ENCODE results near the gene RSRC1. TPM values are rescaled to one million over a fixed set of nuclear protein-coding genes. Genes with fewer than 3 reads are reported as not detected.

The RSRC1 gene
- total RNA-seq, 3 donors from 2014 or later, result 31.6 to 32.4 (median 32.1) TPM

- Mint-ChIP-seq H3K4me3 (no peak overlapping the region), H3K4me1 (ENCODE audit: low read depth) (peaks cover 2% of the 10 kb centered on the region), H3K9me3 (peaks cover 39% of the 10 kb centered on the region), H3K27me3 (ENCODE audit: low read depth) (no peaks in the 10 kb centered on the region), H3K36me3 (ENCODE audit: insufficient read depth) (peaks cover 39% of the 10 kb centered on the region)
- no peak for DNase-seq
- ATAC-seq, result no peak
These were observed 151.6 kb downstream of the RSRC1 start for GRCh38 chr3:158261371-158261991.

- DNase-seq (no peak), ATAC-seq (no peak)
- peaks cover 38% of the 10 kb centered on the region for H3K9me3 Mint-ChIP-seq
- H3K27me3 Mint-ChIP-seq (ENCODE audit: low read depth), result no peaks in the 10 kb centered on the region
- H3K4me3 Mint-ChIP-seq, result no peak overlapping the region
- H3K36me3 Mint-ChIP-seq (ENCODE audit: insufficient read depth), result peaks cover 42% of the 10 kb centered on the region
- no peaks in the 10 kb centered on the region for H3K4me1 Mint-ChIP-seq (ENCODE audit: low read depth)
These were observed 155.0 kb downstream of the RSRC1 start for GRCh38 chr3:158264894-158265293.

GRCh38 chr3:158267015-158267414 is 157.1 kb downstream of the RSRC1 start:
- H3K9me3 Mint-ChIP-seq, result peaks cover 30% of the 10 kb centered on the region
- no peaks in the 10 kb centered on the region for H3K27me3 Mint-ChIP-seq (ENCODE audit: low read depth)
- ATAC-seq, result no peak
- DNase-seq, result no peak
- no peak overlapping the region for H3K4me3 Mint-ChIP-seq
- peaks cover 38% of the 10 kb centered on the region for H3K36me3 Mint-ChIP-seq (ENCODE audit: insufficient read depth)
- no peaks in the 10 kb centered on the region for H3K4me1 Mint-ChIP-seq (ENCODE audit: low read depth)

- no peaks in the 10 kb centered on the region for H3K4me1 Mint-ChIP-seq (ENCODE audit: low read depth)
- no peak overlapping the region for H3K4me3 Mint-ChIP-seq
- peaks cover 21% of the 10 kb centered on the region for H3K9me3 Mint-ChIP-seq
- no peak for DNase-seq
- peaks cover 47% of the 10 kb centered on the region for H3K36me3 Mint-ChIP-seq (ENCODE audit: insufficient read depth)
- H3K27me3 Mint-ChIP-seq (ENCODE audit: low read depth), result no peaks in the 10 kb centered on the region
- ATAC-seq, result no peak
These were observed 160.1 kb downstream of the RSRC1 start for GRCh38 chr3:158269942-158270341.

DNA sequence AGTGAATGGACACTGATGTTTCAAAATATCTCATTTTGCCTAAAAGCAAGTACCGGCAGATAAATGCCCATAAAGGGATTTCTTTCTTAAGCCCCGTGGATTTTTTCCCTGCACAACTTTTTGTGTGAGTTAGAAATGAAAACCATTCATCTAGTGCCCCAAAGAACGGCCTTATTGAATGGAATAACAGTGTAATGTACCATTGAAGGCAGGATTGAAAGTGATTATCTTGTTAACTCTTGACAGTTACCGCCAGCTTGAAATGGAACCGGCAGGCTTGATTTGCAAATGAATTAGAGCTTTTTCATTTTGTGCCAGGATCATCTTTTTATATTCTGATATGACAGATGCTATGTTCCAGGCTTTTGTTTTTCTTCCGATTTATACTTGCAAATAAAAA is 162.2 kb downstream of the RSRC1 start:
- Mint-ChIP-seq H3K36me3 (ENCODE audit: insufficient read depth) (peaks cover 45% of the 10 kb centered on the region), H3K9me3 (peaks cover 12% of the 10 kb centered on the region), H3K4me3 (no peak overlapping the region)

GRCh38 chr3:158273656-158274055 is 163.8 kb downstream of the RSRC1 start:
- no peak for DNase-seq
- H3K4me3 Mint-ChIP-seq, result no peak overlapping the region
- ATAC-seq, result no peak

More for the DNA sequence above, 162.2 kb downstream of the RSRC1 start:
- H3K4me1 Mint-ChIP-seq (ENCODE audit: low read depth), result no peaks in the 10 kb centered on the region
- no peaks in the 10 kb centered on the region for H3K27me3 Mint-ChIP-seq (ENCODE audit: low read depth)
- ATAC-seq, result no peak
- DNase-seq, result no peak

DNA sequence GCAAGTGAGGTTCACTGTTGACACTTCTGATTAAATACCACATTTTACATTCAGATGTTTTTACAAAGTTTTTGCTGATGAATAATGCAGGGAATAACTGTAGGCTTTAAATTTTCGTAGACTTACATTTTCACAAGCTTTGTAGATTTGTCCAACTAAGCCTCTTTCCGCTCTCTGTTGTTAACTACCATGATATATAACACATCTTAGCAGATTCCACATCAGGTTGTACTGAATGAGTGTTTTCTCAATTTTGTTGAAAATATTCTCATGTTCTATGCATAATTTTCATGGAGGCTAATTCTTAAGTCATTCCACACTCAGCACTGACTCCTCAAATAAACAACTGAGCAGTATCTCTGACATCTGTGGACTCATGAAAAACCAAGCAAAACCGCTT is 168.3 kb downstream of the RSRC1 start:
- Mint-ChIP-seq H3K4me1 (ENCODE audit: low read depth) (no peaks in the 10 kb centered on the region), H3K27me3 (ENCODE audit: low read depth) (no peaks in the 10 kb centered on the region)

More at GRCh38 chr3:158273656-158274055, 163.8 kb downstream of the RSRC1 start:
- Mint-ChIP-seq H3K4me1 (ENCODE audit: low read depth) (no peaks in the 10 kb centered on the region), H3K36me3 (ENCODE audit: insufficient read depth) (peaks cover 43% of the 10 kb centered on the region), H3K27me3 (ENCODE audit: low read depth) (no peaks in the 10 kb centered on the region), H3K9me3 (peaks cover 7% of the 10 kb centered on the region)

DNA sequence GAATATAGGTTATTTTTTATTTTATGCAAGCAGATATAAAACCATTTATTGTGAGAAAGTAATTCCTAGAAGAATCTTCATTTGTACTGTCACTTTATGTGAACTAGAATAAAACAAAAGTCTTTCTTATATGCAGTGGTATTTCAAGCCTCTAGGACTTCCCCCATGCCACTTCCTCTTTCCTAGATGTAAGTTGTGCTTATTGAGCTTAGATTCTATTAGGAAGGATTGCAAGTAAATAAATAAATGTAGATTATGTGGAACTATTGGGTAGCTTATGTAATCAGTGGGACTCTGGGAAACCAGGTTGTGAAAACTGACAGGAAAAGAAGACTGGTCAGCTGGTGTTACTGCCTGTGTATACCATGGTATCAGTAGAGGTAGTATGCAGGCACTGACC is 169.7 kb downstream of the RSRC1 start:
- DNase-seq (no peak), ATAC-seq (no peak)
- Mint-ChIP-seq H3K4me1 (ENCODE audit: low read depth) (no peaks in the 10 kb centered on the region), H3K9me3 (peaks cover 13% of the 10 kb centered on the region), H3K36me3 (ENCODE audit: insufficient read depth) (peaks cover 33% of the 10 kb centered on the region), H3K4me3 (no peak overlapping the region), H3K27me3 (ENCODE audit: low read depth) (no peaks in the 10 kb centered on the region)

More for the DNA sequence above, 168.3 kb downstream of the RSRC1 start:
- ATAC-seq (no peak), DNase-seq (no peak)
- Mint-ChIP-seq H3K9me3 (peaks cover 13% of the 10 kb centered on the region), H3K36me3 (ENCODE audit: insufficient read depth) (peaks cover 41% of the 10 kb centered on the region), H3K4me3 (no peak overlapping the region)

GRCh38 chr3:158295771-158296170 is 185.9 kb downstream of the RSRC1 start:
- Mint-ChIP-seq H3K27me3 (ENCODE audit: low read depth) (no peaks in the 10 kb centered on the region), H3K9me3 (no peaks in the 10 kb centered on the region), H3K36me3 (ENCODE audit: insufficient read depth) (peaks cover 9% of the 10 kb centered on the region), H3K4me1 (ENCODE audit: low read depth) (no peaks in the 10 kb centered on the region), H3K4me3 (no peak overlapping the region)
- no peak for ATAC-seq
- DNase-seq, result no peak

DNA sequence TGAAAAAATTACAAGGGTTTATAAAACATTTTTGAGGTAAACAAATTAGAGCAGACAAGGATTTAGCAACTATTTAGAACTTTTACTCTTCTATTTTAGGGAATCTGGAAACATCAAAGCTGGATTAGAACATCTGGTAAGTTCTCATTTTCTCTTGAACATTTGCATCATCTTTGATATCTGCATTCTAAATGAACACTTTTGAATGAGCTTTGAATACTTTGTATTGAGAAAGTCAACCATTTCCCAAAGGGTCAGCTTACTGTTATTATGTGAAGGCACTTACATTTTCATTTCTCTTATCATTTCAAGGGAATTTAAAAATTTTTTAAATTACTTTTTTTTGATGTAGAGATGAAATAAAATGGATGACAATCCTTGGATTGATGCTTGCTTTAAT is 188.1 kb downstream of the RSRC1 start:
- Mint-ChIP-seq H3K27me3 (ENCODE audit: low read depth) (no peaks in the 10 kb centered on the region), H3K4me1 (ENCODE audit: low read depth) (no peaks in the 10 kb centered on the region), H3K4me3 (no peak overlapping the region), H3K36me3 (ENCODE audit: insufficient read depth) (peaks cover 10% of the 10 kb centered on the region), H3K9me3 (no peaks in the 10 kb centered on the region)
- DNase-seq (no peak), ATAC-seq (no peak)

DNA sequence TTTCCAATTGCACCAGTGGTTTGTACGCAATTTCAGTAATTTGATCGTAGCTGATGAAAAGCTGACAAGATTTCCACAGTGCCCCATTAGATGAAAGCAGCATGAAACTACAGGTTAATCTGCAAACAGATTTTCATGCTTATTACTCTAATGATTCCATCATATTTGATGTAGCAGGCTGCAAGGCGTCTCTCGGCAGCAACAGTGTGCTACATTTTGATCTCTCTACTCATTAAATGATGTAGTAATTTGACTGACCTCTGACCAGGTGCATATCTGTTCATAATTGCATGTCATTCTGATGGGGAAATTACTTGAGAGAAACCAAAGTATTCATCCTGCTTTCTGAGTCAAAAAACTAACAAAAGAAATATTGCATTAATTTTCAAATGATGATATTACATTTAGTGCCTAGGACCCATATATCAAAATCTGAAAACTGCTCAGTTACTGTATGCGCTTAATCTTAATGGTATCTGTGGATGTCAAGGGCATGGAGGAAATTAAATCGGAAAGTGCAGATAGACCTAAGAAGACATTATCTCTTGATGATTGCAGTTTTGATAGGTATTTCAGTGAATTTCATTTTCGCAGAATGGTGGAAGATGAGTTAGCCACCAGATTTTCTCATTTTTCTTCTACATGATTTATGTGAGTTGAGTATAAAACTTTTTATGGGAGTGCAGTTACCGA is 198.5 kb downstream of the RSRC1 start:
- ATAC-seq, result no peak
- Mint-ChIP-seq H3K9me3 (no peaks in the 10 kb centered on the region), H3K4me1 (ENCODE audit: low read depth) (no peaks in the 10 kb centered on the region), H3K27me3 (ENCODE audit: low read depth) (no peaks in the 10 kb centered on the region), H3K4me3 (no peak overlapping the region), H3K36me3 (ENCODE audit: insufficient read depth) (peaks cover 6% of the 10 kb centered on the region)
- no peak for DNase-seq

DNA sequence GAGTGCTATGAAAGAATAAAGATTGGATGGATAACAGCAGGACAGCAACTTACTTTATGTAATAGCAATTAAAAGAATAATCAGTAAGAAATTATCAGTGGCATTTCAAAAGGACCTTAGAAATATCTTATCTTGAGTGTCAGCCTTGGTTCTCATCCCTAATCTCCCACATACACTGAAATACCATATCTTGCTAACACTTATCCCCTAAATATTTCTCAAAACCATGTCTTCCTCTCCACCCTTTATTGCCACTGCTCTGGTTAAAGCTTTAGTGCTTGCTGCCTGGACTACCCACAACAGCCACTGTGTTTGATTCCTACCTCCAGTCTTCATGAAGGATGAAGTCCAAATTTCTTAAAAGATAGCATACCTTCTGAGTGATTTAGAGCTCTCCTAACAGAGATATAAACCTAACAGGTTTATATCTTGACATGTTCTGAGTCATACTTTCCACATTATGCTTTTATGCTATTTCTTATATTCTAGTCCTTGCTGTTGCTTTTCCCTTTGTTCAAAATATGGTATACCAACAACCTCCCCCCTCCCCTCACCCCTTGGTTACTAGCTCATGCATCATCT is 202.8 kb downstream of the RSRC1 start:
- Mint-ChIP-seq H3K9me3 (no peaks in the 10 kb centered on the region), H3K4me3 (no peak overlapping the region), H3K27me3 (ENCODE audit: low read depth) (no peaks in the 10 kb centered on the region), H3K4me1 (ENCODE audit: low read depth) (no peaks in the 10 kb centered on the region), H3K36me3 (ENCODE audit: insufficient read depth) (peaks cover 2% of the 10 kb centered on the region)
- DNase-seq (no peak), ATAC-seq (no peak)

DNA sequence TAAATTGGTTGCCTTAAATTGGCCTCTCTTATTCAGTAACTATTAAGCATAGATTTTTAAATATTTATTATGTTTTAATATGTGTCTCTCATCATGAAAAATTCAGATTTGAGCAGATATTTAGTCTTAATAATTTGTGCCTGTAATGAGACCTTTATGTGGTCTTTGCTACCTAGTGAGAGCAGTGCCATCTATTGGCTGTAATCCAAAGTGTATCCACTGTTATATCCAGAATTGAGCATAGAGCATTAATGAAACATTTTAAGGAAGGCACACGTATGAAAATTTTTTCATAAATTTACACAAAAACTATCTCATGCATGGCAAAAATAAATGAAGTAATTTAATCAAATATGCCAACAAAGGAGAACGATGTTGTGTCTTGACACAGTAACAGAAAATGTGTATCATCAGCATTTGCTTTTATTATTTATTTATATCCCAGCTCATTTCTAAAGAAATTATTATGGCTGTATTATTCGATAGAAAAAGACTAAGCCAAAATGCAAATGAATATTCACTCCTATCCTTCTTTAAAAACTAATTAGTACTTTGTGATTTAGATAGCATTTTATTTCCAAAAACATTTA is 203.5 kb downstream of the RSRC1 start:
- DNase-seq (no peak), ATAC-seq (no peak)
- Mint-ChIP-seq H3K4me3 (no peak overlapping the region), H3K9me3 (no peaks in the 10 kb centered on the region), H3K4me1 (ENCODE audit: low read depth) (no peaks in the 10 kb centered on the region), H3K36me3 (ENCODE audit: insufficient read depth) (peaks cover 1% of the 10 kb centered on the region), H3K27me3 (ENCODE audit: low read depth) (no peaks in the 10 kb centered on the region)

DNA sequence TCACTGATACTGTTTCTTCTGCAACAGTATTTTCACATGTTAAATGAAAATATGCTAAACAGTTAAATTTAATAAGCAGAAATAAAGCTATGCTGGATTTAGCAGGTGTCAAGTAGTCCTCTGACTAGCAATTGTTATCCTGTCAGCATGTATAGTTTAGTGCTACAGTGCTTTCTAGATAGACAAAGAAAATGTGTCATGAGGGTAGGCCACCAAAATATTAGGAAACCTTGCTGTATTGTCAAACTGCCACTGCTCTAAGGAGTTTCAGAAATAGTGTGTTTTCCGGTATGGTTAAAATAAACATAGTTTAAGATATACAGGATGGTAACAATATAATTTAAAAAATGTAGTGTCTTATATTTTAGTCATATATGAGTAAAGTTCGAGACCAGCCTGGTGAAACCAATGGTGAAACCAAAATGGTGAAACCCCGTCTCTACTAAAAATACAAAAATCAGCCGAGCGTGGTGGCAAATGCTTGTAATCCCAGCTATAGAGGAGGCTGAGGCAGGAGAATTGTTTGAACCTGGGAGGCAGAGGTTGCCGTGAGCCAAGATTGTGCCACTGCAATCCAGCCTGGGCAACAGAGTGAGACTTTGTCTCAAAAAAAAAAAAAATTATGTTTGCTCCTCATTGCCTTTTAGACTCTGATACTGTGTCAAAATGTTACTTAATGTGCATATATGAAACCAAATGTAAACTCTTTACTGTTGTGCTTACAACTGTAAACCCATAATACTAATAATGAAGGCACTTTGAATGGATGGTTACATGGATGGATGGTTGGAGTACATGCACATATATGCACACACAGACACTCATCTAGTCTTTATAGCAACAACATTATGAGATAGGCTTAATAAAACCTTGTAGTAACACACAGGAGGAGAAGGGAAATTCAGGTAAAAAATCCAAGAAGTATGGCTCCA is 204.8 kb downstream of the RSRC1 start:
- H3K9me3 Mint-ChIP-seq, result no peaks in the 10 kb centered on the region
- no peak overlapping the region for H3K4me3 Mint-ChIP-seq
- no peak for ATAC-seq
- no peak for DNase-seq
- no peaks in the 10 kb centered on the region for H3K4me1 Mint-ChIP-seq (ENCODE audit: low read depth)
- no peaks in the 10 kb centered on the region for H3K27me3 Mint-ChIP-seq (ENCODE audit: low read depth)
- H3K36me3 Mint-ChIP-seq (ENCODE audit: insufficient read depth), result peaks cover 3% of the 10 kb centered on the region

Data from activated T-cell treated with anti-CD3 and anti-CD28 coated beads, Interleukin-2, amount 50 U/mL, for 4 hours (primary cell).